GM18858 (cell line): Measurements from ENCODE around the gene MFN2.
"Not testable (repeated sequence)": the region's sequence is repeated elsewhere in the genome, so short reads cannot be mapped to it uniquely, and the experiment has no call there.

Source experiments
- ATAC-seq: cut with Tn5 transposase; IDR thresholded peaks from one replicate; pipeline ENCODE4 v1.9.1; 2021; ENCODE audit not compliant: unreplicated experiment

The MFN2 gene

DNA sequence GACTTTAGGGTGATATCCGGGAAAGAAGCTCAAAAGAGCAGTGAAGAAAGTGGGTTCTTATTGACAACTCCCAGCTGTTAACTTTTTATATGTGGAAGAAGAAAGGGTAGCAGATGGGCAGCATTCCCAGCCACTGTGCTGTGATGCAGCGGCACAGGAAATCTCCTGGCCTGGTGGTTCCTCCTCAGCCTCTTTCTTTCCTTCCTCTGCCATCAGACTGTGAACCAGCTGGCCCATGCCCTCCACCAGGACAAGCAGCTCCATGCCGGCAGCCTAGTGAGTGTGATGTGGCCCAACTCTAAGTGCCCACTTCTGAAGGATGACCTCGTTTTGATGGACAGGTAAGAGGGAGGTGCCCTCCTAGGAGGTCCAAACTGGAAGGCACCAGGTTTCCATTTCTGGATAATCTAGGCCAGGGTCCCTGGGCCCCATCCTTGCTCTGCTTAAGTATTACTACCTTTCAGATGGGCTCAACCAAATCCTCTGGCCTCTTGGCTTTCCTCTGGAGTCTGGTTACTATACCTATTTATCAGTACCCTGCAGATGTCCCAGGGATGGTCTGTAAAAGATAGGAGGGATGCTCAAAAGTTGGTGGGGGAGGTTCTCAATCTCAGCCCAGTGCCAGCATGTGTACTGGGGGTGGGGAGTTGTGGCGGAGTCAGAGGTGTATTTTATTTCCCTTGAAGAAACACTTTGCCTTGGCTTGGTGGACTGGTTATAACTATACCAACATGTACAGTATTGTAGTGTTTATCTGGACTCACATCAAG lies 17.0 kb downstream of the MFN2 start:
- no peak for ATAC-seq

DNA sequence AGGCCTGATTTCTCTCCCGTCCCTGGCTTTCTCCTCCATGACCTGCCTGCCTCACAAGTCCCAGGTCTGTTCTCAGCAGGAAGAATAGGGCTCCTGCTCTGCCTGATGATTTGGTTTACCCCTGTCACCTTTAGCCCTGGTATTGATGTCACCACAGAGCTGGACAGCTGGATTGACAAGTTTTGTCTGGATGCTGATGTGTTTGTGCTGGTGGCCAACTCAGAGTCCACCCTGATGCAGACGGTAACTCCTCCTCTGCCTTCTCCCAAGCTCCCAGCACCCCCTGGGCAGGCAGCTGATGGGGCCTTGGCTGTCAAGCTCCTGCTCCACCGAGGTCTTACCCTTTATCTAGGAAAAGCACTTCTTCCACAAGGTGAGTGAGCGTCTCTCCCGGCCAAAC lies 18.4 kb downstream of the MFN2 start:
- no peak for ATAC-seq

DNA sequence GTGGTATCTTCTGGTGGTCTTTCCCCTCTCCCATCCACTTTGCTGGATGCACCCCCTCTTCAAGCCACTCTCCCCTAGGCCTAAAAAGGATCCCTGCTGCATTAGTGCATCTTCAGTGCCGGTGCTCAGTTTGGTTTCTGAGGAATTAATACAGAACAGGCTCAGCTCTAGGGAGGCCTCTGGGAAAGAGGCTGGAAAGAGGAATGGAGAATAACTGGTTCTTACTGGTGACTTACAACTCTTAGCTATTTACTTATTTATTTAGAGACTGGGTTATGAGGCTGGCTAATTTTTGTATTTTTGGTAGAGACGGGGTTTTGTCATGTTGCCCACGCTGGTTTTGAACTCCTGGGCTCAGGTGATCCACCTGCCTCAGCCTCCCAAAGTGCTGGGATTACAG lies 19.0 kb downstream of the MFN2 start:
- ATAC-seq = no peak

DNA sequence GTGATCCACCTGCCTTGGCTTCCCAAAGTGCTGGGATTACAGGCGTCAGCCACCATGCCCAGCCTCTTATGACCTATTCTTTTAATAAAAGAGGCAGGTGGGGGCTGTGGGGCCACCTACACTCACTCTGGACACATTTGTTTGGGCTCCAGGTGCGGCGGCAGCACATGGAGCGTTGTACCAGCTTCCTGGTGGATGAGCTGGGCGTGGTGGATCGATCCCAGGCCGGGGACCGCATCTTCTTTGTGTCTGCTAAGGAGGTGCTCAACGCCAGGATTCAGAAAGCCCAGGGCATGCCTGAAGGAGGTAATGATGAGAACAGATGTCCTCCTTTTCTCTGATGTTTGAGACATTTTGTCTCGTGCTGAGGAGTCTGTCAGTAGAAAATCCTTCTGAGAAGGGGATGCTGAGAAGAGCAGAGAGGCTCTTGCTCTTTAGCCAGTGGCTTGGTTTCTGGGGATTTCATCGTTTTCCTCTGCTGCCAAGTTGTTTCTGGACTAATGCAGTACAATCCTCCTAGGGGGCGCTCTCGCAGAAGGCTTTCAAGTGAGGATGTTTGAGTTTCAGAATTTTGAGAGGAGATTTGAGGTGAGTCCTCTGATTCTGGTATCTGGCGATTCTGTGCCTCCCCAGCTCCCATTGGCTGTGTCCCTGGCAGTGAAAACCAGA lies 21.1 kb downstream of the MFN2 start:
- ATAC-seq = no peak

DNA sequence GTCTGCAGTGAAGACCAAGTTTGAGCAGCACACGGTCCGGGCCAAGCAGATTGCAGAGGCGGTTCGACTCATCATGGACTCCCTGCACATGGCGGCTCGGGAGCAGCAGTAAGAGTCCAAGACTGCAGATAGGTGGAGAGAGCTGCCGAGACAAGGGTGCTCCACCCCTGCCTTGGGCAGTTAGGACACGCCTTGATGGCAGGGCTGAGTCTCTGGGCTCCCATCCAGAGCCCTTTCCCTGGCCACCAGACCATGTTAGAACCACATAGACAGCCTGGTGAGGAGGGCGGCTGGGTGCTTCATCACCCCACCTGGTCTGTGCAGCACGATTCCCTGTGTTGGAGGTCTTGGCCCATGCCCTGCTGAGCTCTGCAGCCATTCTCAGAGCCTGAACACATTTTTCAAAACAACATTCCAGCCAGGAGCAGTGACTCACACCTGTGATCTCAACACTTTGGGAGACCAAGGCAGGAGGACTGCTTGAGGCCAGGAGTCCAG lies 21.8 kb downstream of the MFN2 start:
- ATAC-seq = no peak

DNA sequence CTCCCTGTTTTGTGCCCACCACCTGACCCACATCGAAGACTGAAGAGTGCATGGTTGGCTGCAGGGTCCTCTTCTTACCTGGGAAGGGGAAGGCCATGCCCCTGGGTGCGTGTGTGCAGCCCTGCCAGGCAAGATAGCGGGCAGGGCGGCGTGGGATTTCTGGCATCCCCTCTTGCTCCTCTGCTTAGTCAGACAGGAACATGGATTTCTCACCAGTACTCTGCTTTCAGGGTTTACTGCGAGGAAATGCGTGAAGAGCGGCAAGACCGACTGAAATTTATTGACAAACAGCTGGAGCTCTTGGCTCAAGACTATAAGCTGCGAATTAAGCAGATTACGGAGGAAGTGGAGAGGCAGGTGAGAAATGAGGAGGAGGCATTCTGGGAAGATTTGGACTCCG lies 23.5 kb downstream of the MFN2 start:
- ATAC-seq = no peak

DNA sequence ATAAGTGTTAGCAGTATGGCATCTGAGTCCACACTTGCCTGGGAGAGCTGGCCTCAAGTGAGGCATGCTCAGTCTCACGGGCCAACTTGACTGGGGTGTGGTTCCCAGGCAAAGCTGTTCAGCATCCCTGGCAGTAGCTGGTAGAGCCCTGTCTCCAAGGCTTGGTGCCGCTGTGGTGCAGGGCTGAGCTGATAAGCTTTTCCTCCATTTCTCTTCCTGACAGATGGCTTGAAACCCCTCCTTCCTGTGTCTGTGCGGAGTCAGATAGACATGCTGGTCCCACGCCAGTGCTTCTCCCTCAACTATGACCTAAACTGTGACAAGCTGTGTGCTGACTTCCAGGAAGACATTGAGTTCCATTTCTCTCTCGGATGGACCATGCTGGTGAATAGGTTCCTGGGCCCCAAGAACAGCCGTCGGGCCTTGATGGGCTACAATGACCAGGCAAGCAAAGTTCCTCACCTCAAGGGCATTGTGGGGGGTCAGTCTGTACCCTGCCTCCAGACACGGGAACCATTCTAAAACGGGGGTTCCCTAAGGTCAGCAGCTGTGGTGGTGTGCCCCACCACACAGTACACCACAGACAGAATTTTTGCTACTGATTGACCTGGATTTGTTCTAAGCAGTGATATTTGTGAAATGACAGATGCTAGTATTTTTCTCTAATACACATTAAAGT lies 25.4 kb downstream of the MFN2 start:
- ATAC-seq = no peak

DNA sequence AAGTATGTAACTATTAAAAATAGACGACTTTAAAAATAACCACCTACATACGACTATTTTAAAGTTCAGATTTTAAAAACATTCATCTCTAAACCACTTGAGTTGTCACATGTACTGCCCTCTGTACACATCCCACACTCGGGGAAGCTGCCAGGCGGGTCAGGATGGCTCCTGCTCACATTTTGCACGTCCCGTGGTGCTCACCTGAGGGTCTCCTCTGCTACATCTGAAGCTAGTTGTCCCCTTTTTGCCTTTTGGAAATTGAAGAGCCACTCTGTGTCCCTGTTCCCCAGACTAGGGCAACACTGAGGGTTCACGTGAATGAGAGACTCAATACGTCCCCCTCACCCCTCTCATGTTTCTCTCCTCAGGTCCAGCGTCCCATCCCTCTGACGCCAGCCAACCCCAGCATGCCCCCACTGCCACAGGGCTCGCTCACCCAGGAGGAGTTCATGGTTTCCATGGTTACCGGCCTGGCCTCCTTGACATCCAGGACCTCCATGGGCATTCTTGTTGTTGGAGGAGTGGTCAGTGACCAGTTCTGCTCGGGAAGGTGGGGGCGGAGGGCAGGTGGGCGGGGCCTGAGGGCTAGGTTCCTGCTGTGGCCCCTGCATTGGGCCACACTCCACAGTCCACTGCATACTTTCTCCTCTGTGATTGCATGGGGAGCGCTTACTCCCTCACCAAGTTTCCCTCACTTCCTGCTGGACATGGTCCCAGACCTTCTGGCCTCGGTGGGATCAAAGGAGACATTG lies 26.1 kb downstream of the MFN2 start:
- no peak for ATAC-seq

DNA sequence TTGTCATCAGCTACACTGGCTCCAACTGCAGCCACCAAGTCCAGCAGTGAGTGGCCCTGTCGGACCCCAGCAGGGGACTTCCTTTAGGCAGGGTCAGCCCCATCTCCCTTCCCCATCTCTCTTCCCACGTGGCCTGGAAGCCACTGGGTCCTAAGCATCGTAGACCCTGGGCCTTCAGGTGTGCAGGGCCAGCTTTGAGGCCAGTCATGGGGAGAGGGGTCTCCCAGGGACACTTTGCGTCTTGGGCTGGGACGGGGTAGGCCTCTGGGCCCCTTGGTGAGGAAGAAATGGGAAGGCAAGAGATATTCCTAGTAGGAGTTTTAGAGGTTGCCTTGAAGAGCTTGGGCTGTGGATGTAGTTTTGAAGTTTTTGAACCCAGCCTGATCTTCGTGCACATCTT lies 27.0 kb downstream of the MFN2 start:
- ATAC-seq = no peak

DNA sequence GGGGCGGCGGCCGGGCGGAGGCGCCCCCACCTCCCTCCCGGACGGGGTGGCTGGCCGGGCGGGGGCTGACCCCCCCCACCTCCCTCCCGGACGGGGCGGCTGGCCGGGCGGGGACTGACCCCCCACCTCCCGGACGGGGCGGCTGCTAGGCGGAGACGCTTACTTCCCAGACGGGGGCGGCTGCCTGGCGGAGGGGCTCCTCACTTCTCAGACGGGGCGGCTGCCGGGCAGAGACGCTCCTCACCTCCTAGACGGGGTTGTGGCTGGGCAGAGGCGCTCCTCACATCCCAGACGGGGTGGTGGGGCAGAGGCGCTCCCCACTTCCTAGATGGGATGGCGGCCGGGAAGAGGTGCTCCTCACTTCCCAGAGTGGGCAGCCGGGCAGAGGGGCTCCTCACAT lies 28.1 kb downstream of the MFN2 start:
- not testable (repeated sequence) for ATAC-seq

DNA sequence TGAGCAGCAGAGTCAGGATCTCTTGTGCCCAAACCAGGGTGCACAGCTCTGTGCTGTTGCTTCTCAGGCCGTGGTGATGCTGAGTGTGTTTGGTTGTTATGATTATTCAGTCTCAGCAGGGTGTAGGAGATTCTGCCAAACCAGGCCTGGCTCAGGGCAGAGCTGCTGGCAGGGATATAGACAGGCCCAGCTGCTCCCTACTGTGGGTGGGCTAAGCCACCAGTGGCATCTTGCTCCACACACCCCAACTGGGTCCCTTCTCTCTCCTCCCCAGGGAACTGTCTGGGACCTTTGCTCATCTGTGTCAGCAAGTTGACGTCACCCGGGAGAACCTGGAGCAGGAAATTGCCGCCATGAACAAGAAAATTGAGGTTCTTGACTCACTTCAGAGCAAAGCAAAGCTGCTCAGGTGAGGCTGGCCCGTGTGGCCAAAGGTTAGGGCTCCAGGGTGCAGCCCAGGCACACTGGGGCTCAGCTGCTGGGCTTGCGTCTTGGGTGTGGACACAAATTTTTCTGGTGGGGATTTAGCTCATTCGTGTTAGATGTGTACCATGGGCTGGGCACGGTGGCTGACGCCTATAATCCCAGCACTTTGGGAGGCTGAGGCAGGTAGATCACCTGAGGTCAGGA lies 29.2 kb downstream of the MFN2 start:
- ATAC-seq = no peak

DNA sequence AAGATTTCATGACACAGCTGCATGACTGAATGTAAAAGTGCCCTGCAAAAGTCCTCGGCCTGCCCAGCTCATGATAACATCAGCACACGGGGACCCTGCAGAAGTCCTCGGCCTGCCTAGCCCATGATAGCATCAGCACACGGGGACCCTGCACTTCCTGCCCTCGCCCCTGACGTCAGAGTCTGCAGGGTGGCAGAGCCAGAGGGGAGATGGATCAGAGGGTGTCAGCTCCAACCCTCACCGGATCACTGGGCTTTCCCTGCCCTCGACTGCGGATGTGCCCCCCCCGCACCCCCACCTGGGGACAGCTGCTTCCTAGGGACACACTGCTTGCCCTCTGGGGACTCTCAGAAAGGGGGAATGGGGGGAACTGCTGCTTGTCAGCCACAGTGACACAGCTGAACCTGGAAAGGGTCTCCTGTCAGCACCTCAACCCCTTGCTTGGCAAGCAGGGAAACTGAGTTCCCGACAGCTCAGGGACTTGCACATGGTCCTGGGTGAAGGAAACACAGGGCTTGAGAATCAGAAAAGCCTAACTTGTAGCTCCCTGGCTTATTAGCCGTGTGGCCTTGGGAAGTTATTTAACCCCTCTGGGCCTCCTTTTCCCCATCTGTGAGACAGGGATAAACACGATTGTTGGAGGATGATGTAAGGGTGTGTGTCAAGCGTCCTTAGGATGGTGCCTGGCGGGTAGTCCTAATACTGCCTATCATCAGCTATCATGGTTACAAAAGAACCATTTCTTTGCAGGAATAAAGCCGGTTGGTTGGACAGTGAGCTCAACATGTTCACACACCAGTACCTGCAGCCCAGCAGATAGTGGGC lies 30.7 kb downstream of the MFN2 start:
- ATAC-seq = no peak

DNA sequence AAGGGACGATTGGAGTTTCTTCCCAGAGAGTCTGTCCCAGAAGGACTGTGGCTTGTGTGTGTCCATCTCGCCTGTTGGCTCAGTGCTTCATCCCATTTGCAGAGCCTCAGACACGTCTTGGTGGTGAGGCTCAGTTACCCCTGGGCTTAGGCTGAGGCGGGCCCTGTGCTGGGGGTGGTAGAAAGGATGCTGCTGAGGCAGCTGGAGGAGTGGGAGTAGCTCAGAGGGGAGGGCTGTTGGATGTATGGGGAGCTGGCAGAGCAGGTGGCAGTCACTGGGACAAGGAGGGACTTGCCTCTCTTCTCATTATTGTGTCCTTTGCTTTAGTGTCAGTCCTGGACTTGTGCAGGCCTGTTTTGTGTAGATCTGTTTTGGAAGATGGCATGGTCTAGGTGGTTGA lies 31.8 kb downstream of the MFN2 start:
- ATAC-seq = no peak

DNA sequence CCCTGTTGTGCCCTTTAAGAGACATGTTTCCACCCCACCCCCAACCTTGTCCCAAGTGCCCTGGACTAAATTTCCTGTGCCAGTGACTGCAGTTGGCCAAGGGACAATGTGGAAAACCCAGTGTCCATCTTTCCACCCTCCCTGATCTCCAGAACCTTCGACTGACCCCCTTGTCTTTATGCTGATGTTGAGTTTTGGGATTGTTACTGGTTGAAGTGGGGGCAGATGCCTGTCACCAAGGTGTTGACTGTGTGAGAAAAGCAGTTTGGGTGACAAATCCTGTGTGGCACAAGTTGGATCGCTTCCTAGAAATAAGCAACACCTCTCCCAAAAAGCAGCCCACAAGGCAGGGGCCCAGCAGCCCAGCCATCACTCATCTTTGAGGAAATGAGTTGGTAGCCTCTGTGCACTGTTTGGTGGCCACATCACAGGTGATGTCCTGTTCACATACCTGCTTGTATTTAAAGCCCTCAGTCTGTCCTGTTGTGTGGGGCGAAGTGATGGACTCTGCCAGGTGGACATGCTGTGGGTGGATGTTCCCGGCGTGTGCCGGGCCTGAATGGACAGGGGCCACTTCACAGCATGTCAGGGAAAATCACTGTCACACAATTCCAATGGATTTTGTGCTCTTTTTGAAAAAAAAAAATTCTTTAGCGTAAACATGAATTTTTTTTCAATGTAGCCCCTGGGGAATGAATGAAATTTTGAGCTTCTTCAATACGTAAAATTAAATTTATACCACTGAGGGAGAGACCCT lies 32.5 kb downstream of the MFN2 start:
- no peak for ATAC-seq

DNA sequence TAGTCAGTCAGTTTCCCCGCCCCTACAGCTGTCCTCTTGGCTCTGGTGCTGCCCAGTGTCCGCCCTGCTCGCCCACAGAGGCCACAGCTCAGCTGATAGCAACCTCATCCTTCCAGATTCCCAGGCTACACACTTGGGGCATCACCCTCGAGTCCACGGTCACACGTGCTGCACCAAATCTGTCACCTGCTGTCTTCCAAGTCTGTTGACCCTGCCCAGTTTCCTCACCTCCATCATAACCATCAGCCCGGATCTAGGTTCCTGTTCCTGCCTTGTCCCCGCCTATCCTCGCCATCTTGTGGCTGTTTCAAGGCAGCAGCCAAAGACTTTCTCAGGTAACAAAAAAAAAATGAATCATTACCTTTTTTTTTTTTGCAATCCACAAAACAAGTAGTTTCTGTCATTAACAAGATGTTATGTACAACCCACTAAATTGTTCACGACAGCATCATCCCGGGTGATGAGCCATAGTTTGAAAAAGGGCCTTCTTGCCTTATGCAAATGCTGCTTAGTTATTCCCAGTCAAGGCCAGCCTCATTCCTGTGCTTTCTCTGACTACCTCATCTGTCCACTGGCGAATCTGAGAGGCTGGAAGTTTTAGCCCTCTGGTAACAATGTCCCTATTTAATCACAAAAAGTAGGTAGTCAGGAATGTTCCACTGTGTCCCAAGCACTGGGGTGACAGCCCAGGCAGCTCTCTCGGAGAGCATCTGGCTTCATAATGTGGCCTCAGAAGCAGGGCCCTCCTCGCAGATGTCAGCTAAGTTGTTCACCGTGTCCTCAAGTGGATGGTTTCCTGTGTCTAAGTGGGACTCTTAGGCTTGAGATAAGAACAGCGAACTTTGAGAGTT lies 34.1 kb downstream of the MFN2 start:
- no peak for ATAC-seq

DNA sequence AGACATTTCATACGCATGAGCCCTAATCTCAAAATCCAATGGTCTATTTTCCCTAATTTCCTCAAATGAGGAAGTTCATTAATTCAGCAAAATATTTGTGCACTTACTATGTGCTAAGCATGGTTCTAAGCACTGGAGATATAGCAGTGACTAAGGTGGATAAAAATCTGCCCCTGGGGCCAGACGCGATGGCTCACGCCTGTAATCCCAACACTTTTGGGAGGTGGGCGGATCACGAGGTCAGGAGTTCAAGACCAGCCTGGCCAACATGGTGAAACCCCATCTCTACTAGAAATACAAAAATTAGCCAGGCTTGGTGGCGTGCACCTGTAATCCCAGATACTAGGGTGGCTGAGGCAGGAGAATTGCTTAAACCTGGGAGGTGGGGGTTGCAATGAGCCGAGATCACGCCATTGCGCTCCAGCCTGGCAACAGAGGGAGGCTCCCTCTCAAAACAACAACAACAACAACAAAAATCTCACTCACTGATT lies 34.8 kb downstream of the MFN2 start:
- ATAC-seq = no peak

DNA sequence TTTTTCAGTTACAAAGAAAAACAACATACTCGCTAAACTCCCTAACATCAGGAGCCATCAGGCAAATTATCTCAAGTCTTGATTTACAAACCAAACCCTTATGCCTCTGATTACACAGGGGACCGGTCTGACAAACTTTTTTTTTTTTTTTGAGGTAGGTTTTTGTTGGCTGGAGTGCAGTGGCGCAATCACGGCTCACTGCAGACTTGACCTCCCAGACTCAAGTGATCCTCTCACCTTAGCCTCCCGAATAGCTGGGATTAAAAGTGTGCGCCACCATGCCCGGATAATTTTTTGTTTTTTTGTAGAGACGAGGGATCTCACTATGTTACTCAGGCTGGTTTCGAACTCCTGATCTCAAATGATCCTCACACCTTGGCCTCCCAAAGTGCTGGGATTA lies 35.3 kb downstream of the MFN2 start:
- no peak for ATAC-seq

DNA sequence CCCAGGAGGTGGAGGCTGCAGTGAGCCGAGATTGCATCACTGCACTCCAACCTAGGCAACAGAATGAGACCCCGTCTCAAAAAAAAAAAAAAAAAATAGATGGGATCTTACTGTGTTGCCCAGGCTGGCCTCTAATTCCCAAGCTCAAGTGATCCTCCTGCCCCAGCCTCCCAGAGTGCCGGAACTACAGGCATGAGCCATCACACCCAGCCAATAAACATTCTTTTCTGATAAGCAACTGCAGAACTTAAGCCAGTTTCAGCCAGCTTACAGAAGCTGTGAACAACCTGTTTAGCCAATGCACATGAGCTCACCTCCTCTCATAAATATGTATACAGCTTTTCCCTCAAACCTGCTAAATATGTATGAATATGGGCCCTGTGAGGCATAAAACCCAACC lies 35.9 kb downstream of the MFN2 start:
- no peak for ATAC-seq
